GM21576 (cell line): ENCODE data around the gene LILRB1.
"Not testable (repeated sequence)": the region's sequence is repeated elsewhere in the genome, so short reads cannot be mapped to it uniquely, and the experiment has no call there.

Source experiments
- ATAC-seq: cut with Tn5 transposase; IDR thresholded peaks from one replicate; pipeline ENCODE4 v1.9.1; 2021; ENCODE audit warnings: mild to moderate bottlenecking, moderate library complexity; ENCODE audit not compliant: unreplicated experiment

Gene LILRB1

DNA sequence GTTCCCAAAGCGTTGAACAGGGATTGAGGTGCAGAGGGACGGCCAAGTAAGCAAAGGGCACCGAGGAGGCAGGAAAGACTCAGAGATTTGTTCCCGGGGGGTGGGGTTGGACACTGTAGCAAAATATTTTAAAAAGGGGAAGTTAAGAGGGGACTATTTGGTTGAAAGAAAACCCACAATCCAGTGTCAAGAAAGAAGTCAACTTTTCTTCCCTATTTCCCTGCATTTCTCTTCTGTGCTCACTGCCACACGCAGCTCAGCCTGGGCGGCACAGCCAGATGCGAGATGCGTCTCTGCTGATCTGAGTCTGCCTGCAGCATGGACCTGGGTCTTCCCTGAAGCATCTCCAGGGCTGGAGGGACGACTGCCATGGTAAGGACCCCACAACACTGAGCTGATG lies at the start of gene LILRB1:
Gene LILRB1 (plus strand): TSS at position 223 of the 400 bp plus-strand sequence. CDS start 590 bp downstream, outside the sequence.
- ATAC-seq = not testable (repeated sequence)

GRCh38 chr19:54586397-54586796 lies 43.9 kb upstream of the LILRB1 start:
- no peak for ATAC-seq

DNA sequence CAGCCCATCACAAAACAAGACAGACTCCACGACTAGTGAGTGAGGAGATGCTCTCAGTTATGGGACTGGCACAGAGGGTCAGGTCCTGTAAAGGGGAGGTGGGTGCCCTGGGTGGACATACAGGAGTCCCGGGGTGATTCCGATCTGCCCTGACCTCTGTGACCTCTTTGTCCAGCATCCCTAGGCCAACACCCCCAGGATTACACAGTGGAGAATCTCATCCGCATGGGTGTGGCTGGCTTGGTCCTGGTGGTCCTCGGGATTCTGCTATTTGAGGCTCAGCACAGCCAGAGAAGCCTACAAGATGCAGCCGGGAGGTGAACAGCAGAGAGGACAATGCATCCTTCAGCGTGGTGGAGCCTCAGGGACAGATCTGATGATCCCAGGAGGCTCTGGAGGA lies 43.3 kb upstream of the LILRB1 start:
- ATAC-seq = no peak

DNA sequence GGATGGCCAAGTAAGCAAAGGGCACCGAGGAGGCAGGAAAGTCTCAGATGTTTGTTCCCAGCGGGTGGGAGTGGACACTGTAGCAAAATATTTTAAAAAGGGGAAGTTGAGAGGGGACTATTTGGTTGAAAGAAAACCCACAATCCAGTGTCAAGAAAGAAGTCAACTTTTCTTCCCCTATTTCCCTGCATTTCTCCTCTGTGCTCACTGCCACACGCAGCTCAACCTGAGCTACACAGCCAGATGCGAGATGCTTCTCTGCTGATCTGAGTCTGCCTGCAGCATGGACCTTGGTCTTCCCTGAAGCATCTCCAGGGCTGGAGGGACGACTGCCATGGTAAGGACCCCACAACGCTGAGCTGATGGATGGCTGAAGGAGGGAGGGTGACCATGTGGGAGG lies 36.8 kb upstream of the LILRB1 start, which contains the start of gene LILRA1:
Gene LILRA1 (plus strand): TSS at position 188 of the 400 bp plus-strand sequence. CDS start 613 bp downstream, outside the sequence.
- not testable (repeated sequence) for ATAC-seq

DNA sequence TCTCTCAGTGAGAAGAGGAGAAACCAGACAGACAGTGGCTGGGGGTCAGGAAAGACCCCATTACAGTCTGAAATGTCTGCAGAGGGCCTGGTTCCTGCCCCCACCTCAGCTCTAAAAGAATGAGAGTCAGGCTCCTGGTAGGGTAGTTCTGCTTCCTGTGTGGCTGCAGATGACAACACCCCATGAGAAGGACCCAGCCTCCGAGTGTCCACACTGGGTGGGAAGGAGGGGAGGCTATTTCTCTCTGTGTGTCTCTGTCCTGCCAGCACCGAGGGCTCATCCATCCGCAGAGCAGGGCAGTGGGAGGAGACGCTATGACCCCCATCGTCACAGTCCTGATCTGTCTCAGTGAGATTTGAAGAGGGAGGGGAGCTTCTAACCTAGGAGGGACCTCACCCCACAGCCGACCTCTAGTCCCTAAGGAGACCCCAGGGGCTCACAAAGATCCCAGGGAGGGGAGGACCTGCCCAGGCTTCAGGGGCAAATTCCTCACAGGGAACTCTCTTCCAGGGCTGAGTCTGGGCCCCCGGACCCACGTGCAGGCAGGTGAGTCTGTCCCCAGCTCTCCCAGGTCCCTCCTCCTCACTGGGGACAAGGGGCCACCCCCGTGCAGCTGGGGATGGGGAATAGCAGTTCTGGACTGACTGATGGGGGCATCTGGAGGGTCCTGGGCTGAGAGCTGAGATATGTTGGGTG lies 36.2 kb upstream of the LILRB1 start:
- not testable (repeated sequence) for ATAC-seq

DNA sequence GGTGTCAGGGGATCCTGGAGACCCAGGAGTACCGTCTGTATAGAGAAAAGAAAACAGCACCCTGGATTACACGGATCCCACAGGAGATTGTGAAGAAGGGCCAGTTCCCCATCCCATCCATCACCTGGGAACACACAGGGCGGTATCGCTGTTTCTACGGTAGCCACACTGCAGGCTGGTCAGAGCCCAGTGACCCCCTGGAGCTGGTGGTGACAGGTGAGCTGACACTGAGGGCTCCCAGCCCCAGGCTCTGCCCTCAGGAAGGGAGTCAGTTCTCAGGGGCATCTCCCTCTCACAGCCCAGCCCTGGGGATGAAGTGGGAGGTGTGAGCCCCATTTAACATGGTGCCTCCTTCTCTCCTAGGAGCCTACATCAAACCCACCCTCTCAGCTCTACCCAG lies 35.5 kb upstream of the LILRB1 start:
- ATAC-seq = no peak

- ATAC-seq = not testable (repeated sequence)
Observed at GRCh38 chr19:54595680-54596436, 34.4 kb upstream of the LILRB1 start.

DNA sequence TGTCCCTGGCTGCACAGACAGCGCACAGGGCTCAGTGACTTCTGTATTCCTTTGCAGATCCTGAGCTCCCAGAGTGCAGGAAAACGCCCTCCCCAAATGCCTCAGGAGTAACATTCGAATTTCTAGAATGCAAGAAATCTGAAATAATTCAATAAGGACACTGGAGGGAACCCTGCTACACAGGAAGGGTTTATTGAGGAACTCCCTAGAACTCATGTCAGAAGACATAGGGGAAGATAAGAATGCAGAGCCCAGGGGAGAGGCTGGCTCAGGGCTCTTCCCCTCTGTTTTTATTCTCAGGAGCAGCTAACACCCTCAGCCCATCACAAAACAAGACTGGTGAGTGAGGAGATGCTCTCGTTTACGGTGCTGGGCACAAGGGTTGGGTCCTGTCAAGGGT lies 30.1 kb upstream of the LILRB1 start:
- ATAC-seq = no peak

DNA sequence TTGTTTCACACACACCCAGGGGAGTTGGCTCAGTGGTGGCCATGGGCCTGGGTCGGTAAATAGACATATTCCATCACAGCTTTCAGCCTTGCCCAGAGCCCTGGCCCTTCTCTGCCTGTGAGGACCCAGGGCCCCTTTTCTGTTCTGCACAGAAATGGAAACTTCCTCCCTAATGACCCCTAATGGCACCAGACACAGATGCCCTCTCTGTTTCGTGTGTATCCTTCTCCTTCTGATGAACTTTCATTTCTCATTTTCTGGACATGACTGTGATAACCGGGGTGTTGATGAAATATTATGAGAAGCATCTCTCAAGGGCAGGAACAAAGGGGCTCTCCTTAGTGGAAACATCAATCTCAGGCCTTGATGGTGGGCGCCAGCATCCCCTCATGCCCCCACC lies 24.1 kb upstream of the LILRB1 start:
- ATAC-seq = no peak

GRCh38 chr19:54606891-54607784 lies 23.1 kb upstream of the LILRB1 start:
- peak; percentile 52 for ATAC-seq

DNA sequence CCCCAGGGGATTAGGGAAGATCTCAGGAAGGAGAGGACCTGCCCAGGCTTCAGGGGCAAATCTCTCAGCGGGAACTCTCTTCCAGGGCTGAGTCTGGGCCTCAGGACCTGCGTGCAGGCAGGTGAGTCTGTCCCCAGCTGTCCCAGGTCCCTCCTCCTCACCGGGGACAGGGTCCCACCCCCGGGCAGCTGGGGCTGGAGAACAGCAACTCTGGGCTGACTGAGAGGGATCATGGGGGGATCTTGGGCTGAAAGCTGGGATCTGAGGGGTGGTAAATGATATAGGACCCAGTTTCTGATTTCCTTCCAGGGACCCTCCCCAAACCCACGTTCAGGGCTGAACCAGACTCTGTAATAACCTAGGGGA lies 22.5 kb upstream of the LILRB1 start:
- ATAC-seq = no peak

DNA sequence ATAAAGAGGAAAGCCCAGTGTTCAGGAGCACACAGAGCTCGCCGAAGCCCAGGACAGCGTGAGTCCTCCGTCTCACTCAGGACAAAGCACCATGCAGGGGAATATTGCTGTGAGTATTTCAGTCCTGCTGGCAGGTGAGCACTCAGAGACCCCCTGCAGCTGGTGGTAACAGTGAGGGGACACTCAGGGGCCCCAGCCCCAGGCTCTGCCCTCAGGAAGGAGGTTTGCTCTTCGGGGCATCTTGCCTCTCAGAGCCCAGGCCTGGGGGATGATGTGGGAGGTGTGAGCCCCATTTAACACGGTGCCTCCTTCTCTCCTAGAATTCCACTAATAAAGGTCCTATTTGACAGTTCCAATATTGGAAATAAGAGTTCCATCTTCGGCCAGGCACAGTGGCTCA lies 22.1 kb upstream of the LILRB1 start:
- ATAC-seq = no peak

- ATAC-seq = no peak
Observed at GRCh38 chr19:54608792-54609191, 21.5 kb upstream of the LILRB1 start.

GRCh38 chr19:54609356-54609791 lies 20.9 kb upstream of the LILRB1 start:
- no peak for ATAC-seq

- no peak for ATAC-seq
Observed at GRCh38 chr19:54612428-54612827, 17.9 kb upstream of the LILRB1 start.

DNA sequence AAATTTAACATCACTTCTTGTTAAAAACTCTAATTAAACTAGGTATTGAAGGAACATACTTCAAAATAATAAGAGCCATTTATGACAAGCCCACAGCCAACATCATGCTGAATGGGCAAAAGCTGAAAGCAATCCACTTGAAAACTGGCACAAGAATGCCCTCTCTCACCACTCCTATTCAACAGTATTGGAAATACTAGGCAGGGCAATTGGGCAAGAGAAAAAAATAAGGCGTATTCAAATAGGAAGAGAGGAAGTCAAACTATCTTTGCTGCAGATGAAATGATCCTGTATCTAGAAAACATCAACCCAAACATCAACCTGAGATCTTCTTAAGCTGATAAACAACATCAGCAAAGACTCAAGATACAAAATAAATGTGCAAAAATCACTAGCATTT lies 15.6 kb upstream of the LILRB1 start:
- ATAC-seq = no peak

DNA sequence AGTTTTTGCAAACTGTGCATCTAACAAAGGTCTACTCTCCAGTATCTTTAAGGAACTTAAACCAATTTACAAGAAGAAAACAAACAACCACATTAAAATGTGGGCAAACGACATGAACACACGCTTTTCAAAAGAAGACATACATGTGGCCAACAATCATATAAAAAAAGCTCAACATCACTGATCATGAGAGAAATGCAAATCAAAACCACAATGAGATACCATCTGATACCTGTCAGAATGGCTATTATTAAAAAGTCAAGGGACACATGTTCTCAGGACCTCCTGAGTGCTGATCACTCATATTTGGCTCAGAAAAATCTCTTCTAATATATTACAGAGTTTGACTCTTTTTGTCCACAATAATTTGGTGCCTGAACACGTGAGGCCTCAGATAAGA lies 14.2 kb upstream of the LILRB1 start:
- ATAC-seq = no peak

- peak; percentile 82 for ATAC-seq
Observed at GRCh38 chr19:54616821-54617560, 13.3 kb upstream of the LILRB1 start.

GRCh38 chr19:54620464-54620863 lies 9.8 kb upstream of the LILRB1 start:
- ATAC-seq = no peak

DNA sequence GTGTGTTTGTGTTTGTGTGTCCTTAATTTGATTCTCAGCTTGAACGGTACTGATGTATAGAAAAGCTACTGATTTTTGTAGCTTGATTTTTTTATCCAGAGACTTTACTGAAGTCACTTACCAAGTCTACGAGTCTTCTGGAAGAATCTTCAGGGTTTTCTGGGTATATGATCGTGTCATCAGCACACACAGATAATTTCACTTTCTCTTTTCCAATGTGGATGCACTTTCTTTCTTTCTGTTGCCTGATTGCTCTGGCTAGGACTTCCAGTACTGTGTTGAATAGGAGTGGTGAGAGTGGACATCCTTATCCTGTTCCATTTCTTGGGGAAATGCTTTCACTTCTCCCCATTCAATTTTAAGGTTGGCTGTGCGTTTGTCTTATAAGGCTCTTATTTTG lies 7.9 kb upstream of the LILRB1 start:
- ATAC-seq = no peak

DNA sequence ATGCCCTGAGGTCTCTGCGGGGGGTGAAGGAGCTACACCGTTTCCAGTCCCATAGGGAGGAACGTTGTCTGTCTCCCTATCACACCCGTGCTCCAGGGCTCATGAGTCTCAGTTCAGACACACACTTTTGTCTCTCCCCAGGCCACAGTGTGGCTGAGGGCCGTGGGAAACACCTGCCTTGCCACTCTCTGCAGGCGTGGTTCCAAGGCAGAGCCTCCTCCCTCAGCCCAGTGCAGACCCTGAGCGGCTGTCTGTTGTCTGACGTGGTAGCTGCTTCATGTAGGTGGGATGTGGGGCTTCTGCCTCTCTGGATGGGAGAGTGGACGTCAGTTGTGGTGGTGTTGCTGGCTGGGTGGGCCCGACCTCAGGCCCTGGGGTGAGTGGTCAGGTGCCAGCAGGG lies 6.0 kb upstream of the LILRB1 start:
- not testable (repeated sequence) for ATAC-seq
